Measurements from ENCODE around the gene FKBP15. TPM values are rescaled to one million over a fixed set of nuclear protein-coding genes. Genes with fewer than 3 reads are reported as not detected.

FKBP15 gene
- total and polyA plus RNA-seq, 4 donors, result 18.2 to 47.0 (median 44.1) TPM

- Histone ChIP-seq H3K27ac (ENCODE audit: low read depth in 1 of 2, low read length in 1 of 2) (no peak overlapping the region), H3K4me3 (no peak overlapping the region), H3K36me3 (ENCODE audit: control insufficient read depth in 4 of 4, insufficient read depth in 4 of 4, low read length in 4 of 4) (no peaks in the 10 kb centered on the region), H3K4me1 (ENCODE audit: control insufficient read depth in 5 of 5, insufficient read depth in 5 of 5, low read length in 5 of 5) (peaks cover 0 to 2% (median 0%) of the 10 kb centered on the region in 5 donors), H3K9ac (ENCODE audit: insufficient read depth in 1 of 2, low read length in 2 of 2) (no peak overlapping the region), H3K9me3 (ENCODE audit: control insufficient read depth in 4 of 4, insufficient read depth in 3 of 4, low read length in 3 of 4) (no peaks in the 10 kb centered on the region), H3K27me3 (ENCODE audit: control insufficient read depth in 3 of 3, insufficient read depth in 3 of 3, low read length in 2 of 3) (no peaks in the 10 kb centered on the region)
- TF ChIP-seq CTCF (IDR thresholded peaks at IDR 0.05; ENCODE audit: control extremely low read depth, extremely low read depth), result no peak
- WGBS, 2 donors, result 84 to 85% methylated on average over 4 of the region's 4 CpGs
- DNase-seq (no peak), ATAC-seq (ENCODE audit: insufficient read depth, low FRiP score) (no peak)
These were observed 24.8 kb upstream of the FKBP15 start for GRCh38 chr9:113245894-113246293.

- no peak for TF ChIP-seq CTCF (IDR thresholded peaks at IDR 0.05; ENCODE audit: control extremely low read depth, extremely low read depth)
- peaks cover 0 to 2% (median 0%) of the 10 kb centered on the region in 5 donors for H3K4me1 ChIP-seq (ENCODE audit: control insufficient read depth in 5 of 5, insufficient read depth in 5 of 5, low read length in 5 of 5)
- H3K4me3 ChIP-seq, result no peak overlapping the region
- DNase-seq (no peak), ATAC-seq (ENCODE audit: insufficient read depth, low FRiP score) (no peak)
- H3K27ac ChIP-seq (ENCODE audit: low read depth in 1 of 2, low read length in 1 of 2), result no peak overlapping the region
- H3K27me3 ChIP-seq (ENCODE audit: control insufficient read depth in 3 of 3, insufficient read depth in 3 of 3, low read length in 2 of 3), result no peaks in the 10 kb centered on the region
- no peak overlapping the region for H3K9ac ChIP-seq (ENCODE audit: insufficient read depth in 1 of 2, low read length in 2 of 2)
- no peaks in the 10 kb centered on the region for H3K9me3 ChIP-seq (ENCODE audit: control insufficient read depth in 4 of 4, insufficient read depth in 3 of 4, low read length in 3 of 4)
- H3K36me3 ChIP-seq (ENCODE audit: control insufficient read depth in 4 of 4, insufficient read depth in 4 of 4, low read length in 4 of 4), result no peaks in the 10 kb centered on the region
- WGBS, 2 donors, result 90 to 94% methylated on average over 2 of the region's 2 CpGs
These were observed 23.5 kb upstream of the FKBP15 start for GRCh38 chr9:113244556-113244955.

GRCh38 chr9:113241161-113241560 lies 20.1 kb upstream of the FKBP15 start:
- Histone ChIP-seq H3K4me1 (ENCODE audit: control insufficient read depth in 5 of 5, insufficient read depth in 5 of 5, low read length in 5 of 5) (peaks cover 0 to 13% (median 0%) of the 10 kb centered on the region in 5 donors), H3K9ac (ENCODE audit: insufficient read depth in 1 of 2, low read length in 2 of 2) (no peak overlapping the region), H3K27ac (ENCODE audit: low read depth in 1 of 2, low read length in 1 of 2) (no peak overlapping the region), H3K9me3 (ENCODE audit: control insufficient read depth in 4 of 4, insufficient read depth in 3 of 4, low read length in 3 of 4) (no peaks in the 10 kb centered on the region), H3K27me3 (ENCODE audit: control insufficient read depth in 3 of 3, insufficient read depth in 3 of 3, low read length in 2 of 3) (no peaks in the 10 kb centered on the region), H3K36me3 (ENCODE audit: control insufficient read depth in 4 of 4, insufficient read depth in 4 of 4, low read length in 4 of 4) (no peaks in the 10 kb centered on the region), H3K4me3 (no peak overlapping the region)
- WGBS, 2 donors, result 95 to 97% methylated on average over 2 of the region's 2 CpGs
- TF ChIP-seq CTCF (IDR thresholded peaks at IDR 0.05; ENCODE audit: control extremely low read depth, extremely low read depth), result no peak
- no peak for DNase-seq
- no peak for ATAC-seq (ENCODE audit: insufficient read depth, low FRiP score)

- 41 to 63% methylated on average over 4 of the region's 4 CpGs for WGBS, 2 donors
- no peak overlapping the region for H3K9ac ChIP-seq (ENCODE audit: insufficient read depth in 1 of 2, low read length in 2 of 2)
- no peaks in the 10 kb centered on the region for H3K9me3 ChIP-seq (ENCODE audit: control insufficient read depth in 4 of 4, insufficient read depth in 3 of 4, low read length in 3 of 4)
- DNase-seq, result no peak
- H3K27me3 ChIP-seq (ENCODE audit: control insufficient read depth in 3 of 3, insufficient read depth in 3 of 3, low read length in 2 of 3), result no peaks in the 10 kb centered on the region
- no peaks in the 10 kb centered on the region for H3K36me3 ChIP-seq (ENCODE audit: control insufficient read depth in 4 of 4, insufficient read depth in 4 of 4, low read length in 4 of 4)
- no peak for TF ChIP-seq CTCF (IDR thresholded peaks at IDR 0.05; ENCODE audit: control extremely low read depth, extremely low read depth)
- H3K27ac ChIP-seq (ENCODE audit: low read depth in 1 of 2, low read length in 1 of 2), result no peak overlapping the region
- H3K4me3 ChIP-seq, result no peak overlapping the region
- H3K4me1 ChIP-seq (ENCODE audit: control insufficient read depth in 5 of 5, insufficient read depth in 5 of 5, low read length in 5 of 5), result peaks cover 0 to 10% (median 1%) of the 10 kb centered on the region in 5 donors
- no peak for ATAC-seq (ENCODE audit: insufficient read depth, low FRiP score)
These were observed 17.8 kb upstream of the FKBP15 start for GRCh38 chr9:113238859-113239232.

All from lung (tissue), 12 donors.